SK-N-MC (cell line): ENCODE results near the gene GXYLT2.

ENCODE experiments used
- DNase-seq: peaks from one replicate; pipeline ENCODE4 v3.0.0-alpha.2; 2011; ENCODE audit warnings: low read depth, low spot score
- H3K27ac ChIP-seq: fragments of 200-600 bp; sonication (generic); 2 replicates; pipeline ENCODE4 v1.5.1; 2016; ENCODE audit warnings: mixed run types
- H3K36me3 ChIP-seq: fragments of 200-600 bp; sonication (generic); 2 replicates; pipeline ENCODE4 v1.6.1; 2017; ENCODE audit warnings: antibody characterized with exemption, low read length, mixed read lengths; ENCODE audit not compliant: insufficient read depth
- H3K4me3 ChIP-seq: fragments of 200-600 bp; sonication (generic); 2 replicates; pipeline ENCODE4 v1.5.1; 2016
- H3K9ac ChIP-seq: fragments of 200-600 bp; sonication (generic); 2 replicates; pipeline ENCODE4 v1.8.0; 2017; ENCODE audit warnings: mixed run types, mixed read lengths; ENCODE audit not compliant: insufficient read length
- H3K9me3 ChIP-seq: fragments of 200-600 bp; sonication (generic); 2 replicates; pipeline ENCODE4 v1.6.1; 2017; ENCODE audit warnings: low read depth, mild to moderate bottlenecking, antibody characterized with exemption, low read length, moderate library complexity, mixed read lengths
- EZH2 ChIP-seq: fragments of 200-600 bp; sonication (generic); IDR thresholded peaks from one replicate; pipeline ENCODE4 v1.6.1; 2017; ENCODE audit warnings: antibody characterized with exemption
- FOXP2 ChIP-seq: optimal IDR thresholded peaks from 2 replicates; pipeline ENCODE3; 2011; ENCODE audit warnings: mild to moderate bottlenecking, moderate library complexity; ENCODE audit not compliant: insufficient read depth; ENCODE audit errors: extremely low read length, control extremely low read depth
- POLR2AphosphoS5 ChIP-seq: IDR thresholded peaks from 2 replicates; pipeline ENCODE4 v1.6.1; 2012; ENCODE audit warnings: mild to moderate bottlenecking, low read depth, low read length, borderline replicate concordance

The GXYLT2 gene

GRCh38 chr3:72944696-72945095 is 56.9 kb downstream of the GXYLT2 start:
- Histone ChIP-seq H3K36me3 (no peaks in the 10 kb centered on the region), H3K4me3 (no peak overlapping the region), H3K9ac (no peak overlapping the region), H3K27ac (no peak overlapping the region), H3K9me3 (no peaks in the 10 kb centered on the region)
- TF ChIP-seq EZH2: no peak
- no peak for TF ChIP-seq FOXP2
- no peak for TF ChIP-seq POLR2AphosphoS5
- DNase-seq: no peak

GRCh38 chr3:72947715-72948490 is 60.1 kb downstream of the GXYLT2 start:
- H3K27ac ChIP-seq: no peak overlapping the region
- no peak overlapping the region for H3K9ac ChIP-seq
- H3K4me3 ChIP-seq: no peak overlapping the region
- DNase-seq: no peak
- no peak for TF ChIP-seq POLR2AphosphoS5
- TF ChIP-seq FOXP2: no peak
- TF ChIP-seq EZH2: no peak
- no peaks in the 10 kb centered on the region for H3K36me3 ChIP-seq
- H3K9me3 ChIP-seq: no peaks in the 10 kb centered on the region

- H3K9me3 ChIP-seq: no peaks in the 10 kb centered on the region
- TF ChIP-seq EZH2 (no peak), FOXP2 (no peak), POLR2AphosphoS5 (no peak)
- DNase-seq: no peak
- no peak overlapping the region for H3K9ac ChIP-seq
- H3K36me3 ChIP-seq: no peaks in the 10 kb centered on the region
- no peak overlapping the region for H3K27ac ChIP-seq
- H3K4me3 ChIP-seq: no peak overlapping the region
These were observed 61.2 kb downstream of the GXYLT2 start for GRCh38 chr3:72949016-72949415.

DNA sequence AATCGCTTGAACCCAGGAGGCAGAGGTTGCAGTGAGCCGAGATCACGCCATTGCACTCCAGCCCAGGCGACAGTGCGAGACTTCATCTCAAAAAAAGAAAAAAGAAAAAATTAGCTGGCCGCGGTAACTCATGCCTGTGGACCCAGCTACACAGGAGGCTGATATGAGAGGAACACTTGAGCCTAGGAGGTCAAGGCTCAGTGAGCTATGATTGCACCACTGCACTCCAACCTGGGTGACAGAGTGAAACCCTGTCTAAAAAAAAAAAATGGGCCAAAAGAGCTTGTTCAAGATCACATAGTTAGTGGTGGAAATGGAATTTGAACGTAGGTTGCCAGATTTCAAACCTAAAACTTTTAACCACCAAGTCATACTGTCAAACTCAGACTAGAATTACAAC is 62.5 kb downstream of the GXYLT2 start:
- H3K4me3 ChIP-seq: no peak overlapping the region

GRCh38 chr3:72950801-72951200 is 63.0 kb downstream of the GXYLT2 start:
- H3K4me3 ChIP-seq: no peak overlapping the region
- DNase-seq: no peak
- H3K9ac ChIP-seq: no peak overlapping the region
- no peaks in the 10 kb centered on the region for H3K9me3 ChIP-seq
- no peaks in the 10 kb centered on the region for H3K36me3 ChIP-seq
- no peak overlapping the region for H3K27ac ChIP-seq
- TF ChIP-seq POLR2AphosphoS5 (no peak), FOXP2 (no peak), EZH2 (no peak)

More for the DNA sequence above, 62.5 kb downstream of the GXYLT2 start:
- H3K27ac ChIP-seq: no peak overlapping the region
- no peak overlapping the region for H3K9ac ChIP-seq
- no peak for DNase-seq
- no peaks in the 10 kb centered on the region for H3K9me3 ChIP-seq
- TF ChIP-seq FOXP2: no peak
- no peak for TF ChIP-seq POLR2AphosphoS5
- H3K36me3 ChIP-seq: no peaks in the 10 kb centered on the region

GRCh38 chr3:72951259-72951722 is 63.4 kb downstream of the GXYLT2 start:
- Histone ChIP-seq H3K9me3 (no peaks in the 10 kb centered on the region), H3K4me3 (no peak overlapping the region), H3K9ac (no peak overlapping the region), H3K27ac (no peak overlapping the region), H3K36me3 (no peaks in the 10 kb centered on the region)
- TF ChIP-seq EZH2 (no peak), POLR2AphosphoS5 (no peak), FOXP2 (no peak)
- no peak for DNase-seq

GRCh38 chr3:72953325-72953956 is 65.6 kb downstream of the GXYLT2 start:
- TF ChIP-seq POLR2AphosphoS5 (no peak), EZH2 (no peak), FOXP2 (no peak)
- no peaks in the 10 kb centered on the region for H3K36me3 ChIP-seq
- H3K27ac ChIP-seq: no peak overlapping the region
- H3K9ac ChIP-seq: no peak overlapping the region
- DNase-seq: no peak
- H3K4me3 ChIP-seq: no peak overlapping the region
- H3K9me3 ChIP-seq: no peaks in the 10 kb centered on the region

GRCh38 chr3:72957297-72957696 is 69.5 kb downstream of the GXYLT2 start:
- H3K9me3 ChIP-seq: no peaks in the 10 kb centered on the region
- no peak for DNase-seq
- H3K4me3 ChIP-seq: no peak overlapping the region
- TF ChIP-seq POLR2AphosphoS5: no peak
- TF ChIP-seq FOXP2: no peak
- TF ChIP-seq EZH2: no peak
- no peaks in the 10 kb centered on the region for H3K36me3 ChIP-seq
- no peak overlapping the region for H3K27ac ChIP-seq
- no peak overlapping the region for H3K9ac ChIP-seq
